HL-60 (cell line): ENCODE measurements around the gene CBX6.
A peak's percentile ranks its signal among the peaks of the same experiment; 100 is the strongest.

Experiments used
- DNase-seq, 2 experiments: peaks; one replicate each; pipeline ENCODE4 v3.0.0-alpha.2; 2010 to 2020; ENCODE audit warnings: low read depth in 1 of 2, low spot score in 1 of 2
- H3K27ac ChIP-seq: fragments of 250-450 bp; sonication (Bioruptor Pico); replicated peaks from 2 replicates; pipeline ENCODE4 v1.5.1; 2020; ENCODE audit warnings: mild to moderate bottlenecking, moderate library complexity
- H3K27me3 ChIP-seq: fragments of 250-450 bp; sonication (Bioruptor Pico); 2 replicates; pipeline ENCODE4 v1.5.1; 2021; ENCODE audit warnings: mild to moderate bottlenecking, moderate library complexity; ENCODE audit not compliant: insufficient read depth, poor library complexity, severe bottlenecking
- H3K4me3 ChIP-seq: replicated peaks from 2 replicates; pipeline ENCODE4 v1.5.1; 2011; ENCODE audit warnings: mild to moderate bottlenecking, control low read depth, low read length; ENCODE audit not compliant: insufficient read depth
- CTCF ChIP-seq: IDR thresholded peaks from one replicate; pipeline ENCODE4 v1.5.1; 2011; ENCODE audit warnings: low read length, control low read depth, inconsistent platforms; ENCODE audit not compliant: insufficient read depth
- GABPA ChIP-seq: IDR thresholded peaks from 2 replicates; pipeline ENCODE4 v1.6.1; 2012; ENCODE audit warnings: low read depth
- POLR2AphosphoS5 ChIP-seq: IDR thresholded peaks from 2 replicates; pipeline ENCODE4 v1.6.1; 2012; ENCODE audit warnings: low read depth
- REST ChIP-seq: IDR thresholded peaks from 2 replicates; pipeline ENCODE4 v1.6.1; 2012; ENCODE audit warnings: low read depth; ENCODE audit not compliant: insufficient replicate concordance
- SPI1 ChIP-seq: IDR thresholded peaks from 2 replicates; pipeline ENCODE4 v1.6.1; 2012; ENCODE audit warnings: low read depth, mild to moderate bottlenecking, borderline replicate concordance
- long read RNA-seq: library from polyadenylated mRNA; unstranded; transcript quantifications from one replicate; pipeline ENCODE4 v2.0.0, GENCODE V29; 2020

Gene CBX6
- long read RNA-seq, partial matches to known transcripts: 0 of 28 reads
- long read RNA-seq, other reads (novel, unspliced or antisense): 28 of 28 reads

- Histone ChIP-seq H3K27ac (peak within 1 kb of the TSS; percentile 53), H3K4me3 (peak within 1 kb of the TSS; percentile 72), H3K27me3 (peaks cover 13% of the 10 kb centered on the region)
- TF ChIP-seq CTCF: no peak
- TF ChIP-seq REST: no peak
- TF ChIP-seq SPI1: no peak
- peak; percentile 33; the same call in 1 of the 2 replicates for TF ChIP-seq POLR2AphosphoS5
- TF ChIP-seq GABPA: no peak
- peak; percentile 84 to 87 for DNase-seq
Observed at GRCh38 chr22:38872172-38872830, at the start of gene CBX6. CBX6 (minus strand) TSS chr22:38872216; CDS start chr22:38872190, 26 bp downstream.

- TF ChIP-seq POLR2AphosphoS5: no peak
- no peak for TF ChIP-seq REST
- no peak for TF ChIP-seq CTCF
- no peak for TF ChIP-seq GABPA
- TF ChIP-seq SPI1: no peak
- no peak for DNase-seq
- H3K4me3 ChIP-seq: no peak overlapping the region
- H3K27me3 ChIP-seq: peaks cover 14% of the 10 kb centered on the region
- no peak overlapping the region for H3K27ac ChIP-seq
Observed at GRCh38 chr22:38921806-38922205, 49.8 kb upstream of the CBX6 start.

DNA sequence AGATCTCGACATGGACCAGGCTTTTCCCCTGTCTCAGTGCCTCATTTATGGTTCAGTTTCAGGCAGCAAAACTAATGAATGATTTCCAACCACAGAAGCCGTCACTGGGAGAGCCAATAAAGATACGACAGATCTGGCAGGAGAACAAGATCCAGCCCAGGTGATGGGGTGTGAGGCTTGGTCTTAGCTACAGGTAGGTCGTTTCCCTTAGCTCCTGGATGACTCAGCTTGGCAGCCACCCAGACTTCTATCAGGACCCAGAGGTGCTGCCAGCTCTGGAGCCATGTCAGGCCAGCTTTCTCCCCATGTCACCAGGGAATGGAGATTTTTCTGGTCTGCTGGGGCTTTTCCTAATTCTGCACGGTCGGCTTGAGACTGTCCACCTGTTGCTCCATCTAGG, 49.1 kb upstream of the CBX6 start:
- Histone ChIP-seq H3K4me3 (no peak overlapping the region), H3K27me3 (peaks cover 14% of the 10 kb centered on the region), H3K27ac (no peak overlapping the region)
- no peak for TF ChIP-seq GABPA
- TF ChIP-seq REST: no peak
- no peak for TF ChIP-seq POLR2AphosphoS5
- no peak for TF ChIP-seq CTCF
- TF ChIP-seq SPI1: no peak
- no peak for DNase-seq
